DND-41 (cell line): ENCODE results near the gene SRC.

ENCODE experiments used
- ATAC-seq: fragments of 200-7000 bp; cut with Tn5 transposase; 3 replicates; pipeline ENCODE4 v1.9.1; 2021; ENCODE audit warnings: low read depth; ENCODE audit not compliant: insufficient read depth
- DNase-seq: peaks from one replicate; pipeline ENCODE4 v3.0.0-alpha.2; 2020
- H2AFZ ChIP-seq: 2 replicates; pipeline ENCODE4 v1.6.0; 2012; ENCODE audit warnings: low read depth, low read length
- H3K27ac ChIP-seq: 2 replicates; pipeline ENCODE4 v1.5.1; 2012; ENCODE audit warnings: low read length, inconsistent platforms
- H3K27me3 ChIP-seq: fragments of 200-600 bp; sonication (generic); 2 replicates; pipeline ENCODE4 v1.6.0; 2012; ENCODE audit warnings: low read length, mild to moderate bottlenecking, inconsistent platforms; ENCODE audit not compliant: insufficient read depth, poor library complexity
- H3K36me3 ChIP-seq: 2 replicates; pipeline ENCODE4 v1.5.1; 2012; ENCODE audit warnings: low read length, inconsistent platforms; ENCODE audit not compliant: insufficient read depth
- H3K4me1 ChIP-seq: 2 replicates; pipeline ENCODE4 v1.5.1; 2012; ENCODE audit warnings: mild to moderate bottlenecking, low read length; ENCODE audit not compliant: insufficient read depth
- H3K4me2 ChIP-seq: 2 replicates; pipeline ENCODE4 v1.6.0; 2012; ENCODE audit warnings: mild to moderate bottlenecking, moderate library complexity, low read length, inconsistent platforms; ENCODE audit not compliant: insufficient read depth
- H3K4me3 ChIP-seq, 2 experiments: fragments of 200-600 bp in 1 of 2; shearing (Covaris generic) in 1 of 2; 2 replicates each; pipeline ENCODE4 v1.5.1; 2012 to 2016; ENCODE audit warnings: inconsistent platforms in 2 of 2, low read length in 2 of 2, mild to moderate bottlenecking in 2 of 2, low read depth in 1 of 2, moderate library complexity in 1 of 2
- H3K79me2 ChIP-seq: 2 replicates; pipeline ENCODE4 v1.6.0; 2012; ENCODE audit warnings: low read length, inconsistent platforms; ENCODE audit not compliant: insufficient read depth
- H3K9ac ChIP-seq: 2 replicates; pipeline ENCODE4 v1.6.0; 2012; ENCODE audit warnings: low read depth, mild to moderate bottlenecking, inconsistent platforms, low read length, moderate library complexity
- H3K9me3 ChIP-seq: 2 replicates; pipeline ENCODE4 v1.5.1; 2012; ENCODE audit warnings: low read length, moderate library complexity, mild to moderate bottlenecking, inconsistent platforms; ENCODE audit not compliant: insufficient read depth, severe bottlenecking
- H4K20me1 ChIP-seq: 2 replicates; pipeline ENCODE4 v1.6.0; 2012; ENCODE audit warnings: low read length; ENCODE audit not compliant: insufficient read depth
- CTCF ChIP-seq: IDR thresholded peaks from 2 replicates; pipeline ENCODE4 v1.5.1; 2012; ENCODE audit warnings: borderline replicate concordance, low read length, moderate library complexity, mild to moderate bottlenecking; ENCODE audit not compliant: poor library complexity, severe bottlenecking; ENCODE audit errors: extremely low read depth
- EZH2 ChIP-seq: IDR thresholded peaks from 3 replicates; pipeline ENCODE4 v1.6.1; 2012; ENCODE audit warnings: borderline replicate concordance, low read depth, mild to moderate bottlenecking, moderate library complexity, low read length, inconsistent platforms; ENCODE audit not compliant: severe bottlenecking

Gene SRC

GRCh38 chr20:37343212-37343993 is 2.5 kb upstream of the SRC start:
- Histone ChIP-seq H3K4me3 (no peak overlapping the region), H3K79me2 (peaks cover 13% of the 10 kb centered on the region; the same call in 1 of the 2 replicates), H3K4me1 (peaks cover 21% of the 10 kb centered on the region), H3K27me3 (no peaks in the 10 kb centered on the region), H4K20me1 (0 out of 2 replicates have a peak, but pooled peaks cover 5% of the 10 kb centered on the region), H3K36me3 (no peaks in the 10 kb centered on the region), H3K9ac (no peak overlapping the region), H3K9me3 (no peaks in the 10 kb centered on the region), H3K27ac (no peak overlapping the region), H2AFZ (no peak overlapping the region), H3K4me2 (no peak overlapping the region)
- DNase-seq (peak; percentile 24), ATAC-seq (no peak)
- TF ChIP-seq CTCF: no peak

GRCh38 chr20:37343994-37344355 is 2.0 kb upstream of the SRC start:
- Histone ChIP-seq H3K9me3 (no peaks in the 10 kb centered on the region), H3K36me3 (no peaks in the 10 kb centered on the region), H3K27ac (no peak overlapping the region), H3K27me3 (no peaks in the 10 kb centered on the region), H4K20me1 (0 out of 2 replicates have a peak, but pooled peaks cover 5% of the 10 kb centered on the region), H3K9ac (no peak overlapping the region), H3K4me1 (peaks cover 21% of the 10 kb centered on the region), H2AFZ (no peak overlapping the region), H3K4me3 (no peak overlapping the region), H3K79me2 (peaks cover 13% of the 10 kb centered on the region; the same call in 1 of the 2 replicates), H3K4me2 (no peak overlapping the region)
- TF ChIP-seq EZH2 (no peak), CTCF (no peak)
- no peak for ATAC-seq
- DNase-seq: no peak

GRCh38 chr20:37344506-37345338 is 1.2 kb upstream of the SRC start:
- H3K4me3 ChIP-seq: peak overlapping the region in 1 of 2 experiments; percentile 60; a peak in 1 of 4 replicates
- no peak overlapping the region for H3K27ac ChIP-seq

More at GRCh38 chr20:37344506-37345338, 1.2 kb upstream of the SRC start:
- Histone ChIP-seq H3K9ac (peak overlapping the region; percentile 53), H3K4me2 (peak overlapping the region; percentile 76), H3K27me3 (no peaks in the 10 kb centered on the region), H2AFZ (peak overlapping the region; percentile 74), H3K4me1 (peaks cover 21% of the 10 kb centered on the region), H3K9me3 (no peaks in the 10 kb centered on the region), H3K36me3 (no peaks in the 10 kb centered on the region), H4K20me1 (0 out of 2 replicates have a peak, but pooled peaks cover 5% of the 10 kb centered on the region), H3K79me2 (peaks cover 13% of the 10 kb centered on the region; the same call in 1 of the 2 replicates)
- DNase-seq (no peak), ATAC-seq (no peak)
- TF ChIP-seq CTCF (no peak), EZH2 (no peak)
